HepG2 (cell line): ENCODE data around the gene NPFFR1. TPM values are rescaled to one million over a fixed set of nuclear protein-coding genes. Genes with fewer than 3 reads are reported as not detected.

ENCODE experiments used
- AHDC1 ChIP-seq: sonication (generic); formaldehyde crosslinking; IDR thresholded peaks from 2 replicates; pipeline ENCODE4 v1.5.1; 2020; ENCODE audit warnings: mild to moderate bottlenecking, missing genetic modification reagents, borderline replicate concordance
- CEBPB ChIP-seq: IDR thresholded peaks from 2 replicates; pipeline ENCODE4 v1.6.1; 2011; ENCODE audit warnings: low read depth, low read length, improper control_type of control experiment, borderline replicate concordance
- CREBL2 ChIP-seq: sonication (generic); formaldehyde crosslinking; IDR thresholded peaks from 2 replicates; pipeline ENCODE4 v1.8.1; 2023; ENCODE audit warnings: missing genetic modification reagents, mild to moderate bottlenecking, borderline replicate concordance
- GLMP ChIP-seq: sonication (generic); formaldehyde crosslinking; IDR thresholded peaks from 2 replicates; pipeline ENCODE4 v1.9.0; 2021; ENCODE audit warnings: missing genetic modification reagents, mild to moderate bottlenecking, borderline replicate concordance
- NFIC ChIP-seq: IDR thresholded peaks from 2 replicates; pipeline ENCODE4 v1.6.1; 2012; ENCODE audit warnings: mild to moderate bottlenecking, low read length, inconsistent platforms
- NONO ChIP-seq, 2 experiments: fragments of 450-650 bp in 1 of 2; sonication (generic) in 1 of 2; formaldehyde crosslinking in 1 of 2; IDR thresholded peaks in 1 of 2; conservative IDR thresholded peaks in 1 of 2; 2 replicates each; pipeline versions ENCODE4 v1.6.1 to v1.8.0; 2017 to 2022; ENCODE audit warnings: mild to moderate bottlenecking in 1 of 2, missing genetic modification reagents in 1 of 2, moderate library complexity in 1 of 2
- NR2F6 ChIP-seq, 2 experiments: IDR thresholded peaks; 2 replicates each; pipeline ENCODE4 v1.6.1; 2016; ENCODE audit warnings: antibody characterized with exemption in 1 of 2, mild to moderate bottlenecking in 1 of 2
- SIX1 ChIP-seq: sonication (generic); formaldehyde crosslinking; IDR thresholded peaks from 2 replicates; pipeline ENCODE4 v1.4.0; 2020; ENCODE audit warnings: missing genetic modification reagents, borderline replicate concordance
- ZBTB33 ChIP-seq: sonication (generic); formaldehyde crosslinking; IDR thresholded peaks from 2 replicates; pipeline ENCODE4 v1.4.0; 2020; ENCODE audit warnings: missing genetic modification reagents
- ZNF235 ChIP-seq: sonication (generic); formaldehyde crosslinking; IDR thresholded peaks from 2 replicates; pipeline ENCODE4 v1.8.1; 2023; ENCODE audit warnings: mild to moderate bottlenecking, missing genetic modification reagents, borderline replicate concordance
- ZNF383 ChIP-seq: sonication (generic); formaldehyde crosslinking; IDR thresholded peaks from 2 replicates; pipeline ENCODE4 v1.4.0; 2020; ENCODE audit warnings: missing genetic modification reagents, mild to moderate bottlenecking, borderline replicate concordance
- ZNF441 ChIP-seq: sonication (generic); formaldehyde crosslinking; IDR thresholded peaks from 2 replicates; pipeline ENCODE4 v1.7.0; 2021; ENCODE audit warnings: missing genetic modification reagents, borderline replicate concordance
- ZNF687 ChIP-seq: sonication (generic); formaldehyde crosslinking; IDR thresholded peaks from 2 replicates; pipeline ENCODE4 v1.5.1; 2020; ENCODE audit warnings: mild to moderate bottlenecking, missing genetic modification reagents, moderate library complexity
- polyA plus RNA-seq, 8 experiments: library from polyadenylated mRNA; depleted of rRNA in 3 of 8; stranded (reverse) in 7 of 8; unstranded in 1 of 8; fragments of >200 nt; fragmentation: Illumina TruSeq in 4 of 8; extraction: Trizol in 4 of 8; gene quantifications; 2 replicates each; pipeline versions ENCODE4 v1.2.1 to v1.2.3, GENCODE V29; 2011 to 2016; ENCODE audit warnings: low read depth in 4 of 8, missing spikeins in 1 of 8, mixed read lengths in 1 of 8; ENCODE audit not compliant: insufficient read depth in 1 of 8
- total RNA-seq, 5 experiments: library from RNA; depleted of rRNA; stranded (reverse); fragments of >200 nt; fragmentation: Illumina TruSeq; extraction: Trizol; gene quantifications; 2 replicates each; pipeline ENCODE4 v1.2.3, GENCODE V29; 2016; ENCODE audit warnings: low read depth in 1 of 5

NPFFR1 gene
- total and polyA plus RNA-seq, 2 of the 13 experiments (the other 11 are each of a cell fraction or from before 2014, with no cell fraction given), result under 0.01 TPM; not detected in 1

GRCh38 chr10:70234668-70235447 lies 48.9 kb downstream of the NPFFR1 start (continued):
- TF ChIP-seq AHDC1, result peak; percentile 18; the same call in 1 of the 2 replicates
- TF ChIP-seq NFIC, result no peak
- TF ChIP-seq NR2F6 (IDR thresholded peaks at IDR 0.05), result peak; percentile 17; the same call in 1 of the 2 replicates
- no peak for TF ChIP-seq NR2F6 (CRISPR knock-in tag; IDR thresholded peaks at IDR 0.05)
- peak; percentile 36 for TF ChIP-seq ZNF687 (CRISPR knock-in tag)
- no peak for TF ChIP-seq NONO (IDR thresholded peaks at IDR 0.05)
- no peak for TF ChIP-seq NONO (CRISPR knock-in tag; conservative IDR thresholded peaks at IDR 0.05)
- no peak for TF ChIP-seq ZNF441
- no peak for TF ChIP-seq ZNF235
- TF ChIP-seq SIX1 (CRISPR knock-in tag), result no peak
- no peak for TF ChIP-seq ZNF383 (CRISPR knock-in tag)
- no peak for TF ChIP-seq CREBL2 (CRISPR knock-in tag)
- TF ChIP-seq CEBPB, result peak; percentile 47; the same call in 1 of the 2 replicates
- TF ChIP-seq GLMP (CRISPR knock-in tag), result no peak
- peak; percentile 71 for TF ChIP-seq ZBTB33
